Midbrain (tissue), 1 donor: Measurements from ENCODE around the gene NPFFR1.

Source experiments
- DNase-seq: peaks from one replicate; lab custom pipeline; 2025; lab: John Stamatoyannopoulos, UW

The NPFFR1 gene

GRCh38 chr10:70283445-70284399, at the start of gene NPFFR1:
Gene NPFFR1, minus strand, starts transcription at chr10:70284004. Its CDS starts 328 bp downstream, at chr10:70283676.
- DNase-seq: no peak

- no peak for DNase-seq
Measured at GRCh38 chr10:70333268-70333667, 49.5 kb upstream of the NPFFR1 start.

GRCh38 chr10:70331486-70332268, 47.9 kb upstream of the NPFFR1 start:
- DNase-seq: peak; percentile 49

GRCh38 chr10:70331160-70331485, 47.3 kb upstream of the NPFFR1 start:
- no peak for DNase-seq

GRCh38 chr10:70330671-70331070, 46.9 kb upstream of the NPFFR1 start:
- no peak for DNase-seq

- DNase-seq: no peak
Measured at GRCh38 chr10:70328967-70329366, 45.2 kb upstream of the NPFFR1 start.

GRCh38 chr10:70328018-70328417, 44.2 kb upstream of the NPFFR1 start:
- no peak for DNase-seq

GRCh38 chr10:70324951-70325781, 41.4 kb upstream of the NPFFR1 start:
- no peak for DNase-seq

GRCh38 chr10:70324339-70324861, 40.6 kb upstream of the NPFFR1 start:
- DNase-seq: no peak

- no peak for DNase-seq
Measured at GRCh38 chr10:70323697-70324338, 40.0 kb upstream of the NPFFR1 start.

- DNase-seq: no peak
Measured at GRCh38 chr10:70323138-70323696, 39.4 kb upstream of the NPFFR1 start.

GRCh38 chr10:70321897-70322890, 38.4 kb upstream of the NPFFR1 start:
- no peak for DNase-seq

- no peak for DNase-seq
Measured at GRCh38 chr10:70321233-70321632, 37.4 kb upstream of the NPFFR1 start.

GRCh38 chr10:70320751-70321150, 36.9 kb upstream of the NPFFR1 start:
- no peak for DNase-seq

- DNase-seq: no peak
Measured at GRCh38 chr10:70319824-70320223, 36.0 kb upstream of the NPFFR1 start.

- no peak for DNase-seq
Measured at GRCh38 chr10:70319183-70319582, 35.4 kb upstream of the NPFFR1 start.

- DNase-seq: no peak
Measured at GRCh38 chr10:70317943-70318318, 34.1 kb upstream of the NPFFR1 start.

GRCh38 chr10:70317272-70317942, 33.6 kb upstream of the NPFFR1 start:
- DNase-seq: no peak

- no peak for DNase-seq
Measured at GRCh38 chr10:70315815-70316214, 32.0 kb upstream of the NPFFR1 start.
